ENCODE measurements around the gene RND2.

The RND2 gene

DNA sequence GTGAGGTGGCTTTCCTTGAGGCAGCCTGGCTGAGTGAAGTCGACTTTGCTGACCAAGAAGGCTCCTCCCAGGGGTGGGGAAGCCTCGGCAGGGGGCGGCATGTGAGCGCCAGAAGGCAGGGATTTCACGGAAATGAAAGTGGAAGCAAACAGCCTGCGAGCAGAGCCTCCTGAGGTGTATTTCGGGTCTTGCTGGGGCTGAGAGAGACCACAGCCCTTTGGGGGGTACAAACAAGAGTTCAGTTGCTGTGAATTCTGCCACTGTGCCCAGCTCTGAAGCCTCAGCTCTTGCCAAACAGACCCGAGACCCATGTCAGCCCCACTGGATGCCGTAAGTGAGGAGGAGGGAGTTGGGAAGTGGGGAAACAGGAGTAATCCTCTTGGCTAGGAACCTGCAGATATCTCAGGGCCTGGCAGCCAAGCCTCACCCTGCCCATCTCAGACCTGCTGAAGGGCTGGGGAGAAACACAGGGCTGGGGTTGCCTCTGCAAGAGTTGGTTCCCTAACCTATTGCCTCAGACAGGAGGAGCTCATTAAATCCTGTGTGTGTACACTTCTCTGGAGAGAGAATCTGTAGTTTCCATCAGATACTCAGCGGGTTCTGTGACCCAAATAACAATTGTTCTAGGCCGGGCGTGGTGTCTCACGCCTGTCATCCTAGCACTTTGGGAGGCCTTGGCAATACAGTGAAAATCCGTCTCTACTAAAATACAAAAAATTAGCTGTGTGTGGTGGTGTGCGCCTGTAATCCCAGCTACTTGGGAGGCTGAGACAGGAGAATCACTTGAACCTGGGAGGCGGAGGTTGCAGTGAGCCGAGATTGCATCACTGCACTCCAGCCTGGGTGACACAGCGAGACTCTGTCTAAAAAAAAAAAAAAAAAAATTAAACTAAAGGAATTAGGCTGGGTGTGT is 18.1 kb upstream of the RND2 start, which contains the start of gene IFI35:
IFI35 (plus strand) TSS at position 146 of the 913 bp plus-strand sequence; CDS start at position 310, 164 bp downstream.
- peak; percentile 57 for DNase-seq

- DNase-seq = no peak
Observed at GRCh38 chr17:43010667-43011308, 14.2 kb upstream of the RND2 start.

DNA sequence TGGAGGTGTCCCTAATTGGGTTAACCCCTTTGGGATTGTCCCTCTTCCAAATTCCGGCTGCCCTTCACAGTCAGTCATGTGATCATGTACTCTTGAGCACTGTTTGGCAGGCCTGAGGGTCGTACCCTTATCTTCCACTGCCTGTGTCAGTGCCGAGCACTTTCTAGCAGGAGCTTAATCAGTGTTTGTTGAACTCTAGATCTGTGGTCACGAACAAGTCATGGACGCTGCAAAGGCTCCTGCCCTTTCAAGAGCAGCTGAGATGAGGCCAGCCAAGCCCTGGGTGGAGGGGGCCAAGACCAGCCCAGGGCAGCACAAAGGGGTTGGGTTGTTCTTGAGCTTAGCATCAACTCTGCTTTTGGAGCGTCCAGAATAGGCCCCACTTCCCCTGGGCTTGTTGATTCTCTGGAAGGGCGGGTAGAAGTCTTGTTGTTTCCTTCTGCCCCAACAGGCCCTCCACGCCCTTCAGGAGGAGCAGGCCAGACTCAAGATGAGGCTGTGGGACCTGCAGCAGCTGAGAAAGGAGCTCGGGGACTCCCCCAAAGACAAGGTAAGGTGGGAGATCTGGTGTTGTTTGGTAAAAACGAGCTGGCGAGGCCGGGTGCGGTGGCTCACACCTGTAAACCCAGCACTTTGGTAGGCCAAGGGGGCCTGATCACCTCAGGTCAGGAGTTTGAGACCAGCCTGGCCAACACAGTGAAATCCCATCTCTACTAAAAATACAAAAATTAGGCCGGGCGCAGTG is 13.1 kb upstream of the RND2 start:
- no peak for DNase-seq

GRCh38 chr17:43013296-43013695 is 11.7 kb upstream of the RND2 start:
- DNase-seq = no peak

DNA sequence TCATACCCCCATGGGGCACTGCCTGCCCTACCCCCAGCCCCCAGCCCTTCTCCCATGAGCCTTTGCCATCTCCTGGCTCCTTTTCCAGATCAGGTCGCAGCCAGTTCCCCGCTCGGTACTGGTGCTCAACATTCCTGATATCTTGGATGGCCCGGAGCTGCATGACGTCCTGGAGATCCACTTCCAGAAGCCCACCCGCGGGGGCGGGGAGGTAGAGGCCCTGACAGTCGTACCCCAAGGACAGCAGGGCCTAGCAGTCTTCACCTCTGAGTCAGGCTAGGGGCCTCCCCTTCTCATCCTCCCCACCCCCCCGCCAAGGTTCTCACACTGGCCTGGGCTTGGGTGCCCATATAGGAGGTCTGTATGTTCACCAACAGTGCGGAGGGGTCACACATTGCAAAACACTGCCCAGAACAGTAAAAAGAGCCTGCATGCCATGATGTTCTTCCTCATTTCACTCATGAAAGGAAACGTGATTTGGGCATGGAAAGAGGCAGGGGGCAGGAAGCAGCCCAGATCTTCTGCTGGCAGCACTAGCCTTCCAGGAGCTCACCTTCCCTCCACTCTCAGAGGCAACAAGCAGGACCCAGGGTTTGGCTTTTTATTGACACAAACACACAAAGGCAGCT is 10.9 kb upstream of the RND2 start:
- DNase-seq = no peak

DNA sequence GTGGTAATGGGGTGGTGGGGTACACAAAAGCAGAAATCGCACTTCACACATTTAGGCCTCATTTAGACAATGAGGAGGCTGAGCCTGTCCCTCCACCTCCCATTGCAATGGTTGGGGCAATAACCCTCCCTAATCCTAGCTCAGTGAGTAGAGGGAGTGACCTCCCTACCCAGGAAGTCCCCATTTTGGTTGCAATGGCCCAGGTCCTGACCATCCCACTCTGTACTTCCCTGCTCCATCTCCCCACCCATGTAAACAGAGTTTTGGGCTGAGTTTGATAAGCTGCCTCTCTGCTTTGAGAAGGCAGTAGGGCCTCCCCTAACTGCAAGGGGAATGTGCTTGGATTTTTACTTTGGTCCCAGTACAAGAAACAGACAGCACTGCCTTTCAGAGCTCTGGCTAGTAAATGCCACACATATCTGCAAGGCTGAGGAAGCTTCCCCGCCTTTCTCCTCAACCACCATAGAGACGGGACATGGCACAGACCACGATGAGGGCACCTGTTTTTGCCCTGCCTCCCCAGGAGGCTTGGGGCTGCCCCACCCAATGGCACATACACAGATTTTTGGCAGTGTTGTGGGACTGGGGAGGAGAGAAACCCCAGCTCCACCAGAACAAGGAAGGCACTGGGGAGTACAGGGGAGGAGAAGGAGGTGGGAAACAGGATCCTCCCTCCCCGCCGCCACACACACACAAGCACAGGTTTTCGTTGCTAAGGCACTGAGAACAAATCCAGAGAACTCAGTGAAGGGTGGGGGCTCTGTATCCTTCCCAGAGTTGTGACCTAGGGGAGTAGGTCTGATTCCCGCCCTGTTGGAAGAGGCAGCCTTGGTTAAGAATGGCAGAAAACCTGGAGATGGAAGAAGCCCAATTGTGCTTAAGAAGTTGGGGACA is 10.1 kb upstream of the RND2 start:
- no peak for DNase-seq

DNA sequence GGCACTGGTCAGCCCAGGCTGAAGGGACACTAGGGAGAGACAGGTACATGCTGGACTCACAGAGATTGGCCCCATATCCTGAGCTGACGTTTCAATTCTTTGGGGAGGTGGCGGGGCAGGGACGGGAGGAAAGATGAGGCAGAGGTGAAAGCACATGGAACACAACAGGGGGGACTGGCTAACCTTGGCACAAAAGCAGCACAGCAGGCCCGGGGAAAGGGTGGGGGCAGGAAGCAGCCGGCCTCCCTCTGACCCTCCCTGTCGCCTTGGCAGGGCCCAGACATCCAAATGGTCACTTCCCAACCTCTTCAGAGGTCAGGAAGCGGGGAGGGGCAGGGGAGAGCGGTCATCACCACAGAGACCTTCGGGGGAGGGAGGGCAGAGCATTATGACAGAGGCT is 9.5 kb upstream of the RND2 start:
- DNase-seq = no peak

DNA sequence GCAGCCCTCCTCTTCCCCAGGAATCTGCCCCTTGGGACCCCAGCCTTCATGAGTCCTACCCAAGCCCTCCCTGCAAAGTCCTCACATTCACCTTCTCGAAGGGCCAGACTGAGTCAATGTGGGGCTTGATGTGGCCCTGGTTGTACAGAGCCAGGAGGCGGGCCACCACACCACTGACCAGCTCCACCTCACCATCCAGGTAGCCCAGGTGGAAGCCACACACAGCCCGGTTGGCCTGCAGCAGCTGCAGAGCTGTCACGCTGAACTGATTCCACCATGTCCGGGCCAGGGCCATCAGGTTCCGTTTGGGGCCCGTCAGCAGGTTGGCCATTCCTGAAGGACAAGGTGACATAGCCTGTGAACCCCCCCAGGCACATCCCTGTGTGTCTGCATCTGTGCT is 8.8 kb upstream of the RND2 start:
- DNase-seq = no peak

GRCh38 chr17:43018008-43018853 is 6.8 kb upstream of the RND2 start:
- DNase-seq = no peak

- DNase-seq = no peak
Observed at GRCh38 chr17:43018932-43019331, 6.1 kb upstream of the RND2 start.

DNA sequence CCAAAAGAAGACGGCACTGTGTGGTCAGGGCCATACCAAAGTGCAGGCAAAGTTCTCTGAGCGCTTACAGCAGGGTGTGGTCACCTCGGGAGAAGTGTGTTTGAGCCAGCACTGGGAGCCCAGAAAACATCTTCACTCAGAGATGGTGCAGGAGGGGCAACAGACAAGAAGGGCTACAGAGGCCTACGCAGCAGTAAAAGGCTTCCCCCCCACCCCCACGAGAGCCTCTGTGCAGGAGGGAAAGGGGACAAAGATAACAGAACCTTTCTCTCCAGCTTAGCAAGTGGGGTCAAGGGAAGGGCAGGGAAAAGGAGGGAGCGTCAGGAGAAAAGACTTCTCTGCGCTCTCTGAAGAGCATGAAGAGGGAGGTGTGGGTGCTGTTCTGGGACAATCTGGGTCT is 5.6 kb upstream of the RND2 start:
- DNase-seq = no peak

- no peak for DNase-seq
Observed at GRCh38 chr17:43020030-43020621, 4.9 kb upstream of the RND2 start.

- DNase-seq = no peak
Observed at GRCh38 chr17:43020789-43021740, 4.0 kb upstream of the RND2 start.

DNA sequence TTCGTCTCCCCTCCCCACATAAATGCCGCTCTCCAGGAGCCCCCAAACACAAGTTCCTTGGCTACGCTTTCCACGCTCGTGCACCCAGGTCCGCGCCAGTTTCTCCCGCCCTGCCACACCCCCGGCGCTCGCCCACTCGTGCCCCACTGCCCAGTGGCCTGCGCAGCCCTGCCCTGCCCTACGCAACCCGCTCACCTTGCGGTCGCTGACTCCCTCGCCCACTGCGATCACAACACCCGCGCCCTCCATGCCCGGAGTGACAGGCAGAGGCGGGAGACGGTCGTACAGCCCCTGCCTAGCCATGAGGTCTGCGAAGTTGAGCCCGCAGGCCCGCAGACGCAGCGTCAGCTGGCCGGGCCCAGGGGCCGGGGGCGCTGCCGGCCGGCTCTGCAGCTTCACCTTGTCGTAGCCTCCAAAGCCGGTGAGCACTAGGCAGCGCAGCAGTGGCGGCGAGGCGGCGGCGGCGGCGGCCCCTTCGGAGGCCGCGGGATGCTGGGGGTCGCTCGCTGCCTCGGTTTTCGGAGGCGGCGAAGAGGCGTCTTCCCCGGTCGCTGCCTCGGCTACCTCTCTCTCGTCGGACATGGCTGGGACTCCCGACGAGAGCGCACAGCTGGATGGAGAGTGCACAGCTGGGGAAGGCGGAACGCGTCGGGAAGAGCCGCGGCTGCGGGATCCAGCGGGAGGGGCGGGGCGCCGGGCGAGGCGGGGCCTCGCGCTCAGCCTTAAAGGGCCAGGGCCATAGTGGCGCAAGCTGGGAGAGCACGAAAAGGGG is 3.1 kb upstream of the RND2 start, which contains the start of gene VAT1:
VAT1 (minus strand) TSS at position 645 of the 772 bp plus-strand sequence; CDS start at position 582, 63 bp downstream.
- peak; percentile 86 for DNase-seq

GRCh38 chr17:43025290-43025657 is 243 bp downstream of the RND2 start:
- no peak for DNase-seq

DNA sequence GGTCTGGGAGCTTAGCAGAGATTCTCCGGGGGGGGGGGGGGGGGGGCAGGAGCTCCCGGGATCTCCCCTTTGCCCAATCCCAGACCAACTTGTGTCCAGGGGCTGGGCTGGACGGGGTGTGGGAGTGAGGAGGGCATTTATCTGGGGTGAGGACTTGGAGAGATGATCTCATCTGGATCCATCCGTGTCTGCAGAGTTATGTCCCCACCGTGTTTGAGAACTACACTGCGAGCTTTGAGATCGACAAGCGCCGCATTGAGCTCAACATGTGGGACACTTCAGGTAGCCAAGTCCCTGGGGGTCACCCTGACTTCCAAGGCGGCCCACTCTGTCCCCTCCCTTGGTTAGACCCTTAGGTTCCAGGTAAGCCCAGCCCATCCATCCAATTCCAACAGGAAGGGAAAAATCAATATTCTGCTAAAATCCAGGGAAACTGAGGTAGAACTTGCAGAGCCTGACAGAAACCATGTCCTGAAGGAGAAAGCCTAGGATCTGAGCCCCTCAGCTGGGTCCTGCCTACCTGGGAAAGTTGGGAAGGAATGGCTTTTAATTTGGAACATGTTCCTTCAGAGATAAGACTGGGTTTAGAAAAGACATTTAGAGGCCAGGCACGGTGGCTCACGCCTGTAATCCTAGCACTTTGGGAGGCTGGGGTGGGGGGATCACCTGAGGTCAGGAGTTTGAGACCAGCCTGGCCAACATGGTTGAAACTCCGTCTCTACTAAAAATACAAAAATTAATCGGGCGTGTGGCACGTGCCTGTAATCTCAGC is 921 bp downstream of the RND2 start:
- DNase-seq = no peak

- no peak for DNase-seq
Observed at GRCh38 chr17:43026595-43026994, 1.6 kb downstream of the RND2 start.

Data from KG1 (cell line).